ENCODE measurements around the gene RELCH. TPM values are rescaled to one million over a fixed set of nuclear protein-coding genes. Genes with fewer than 3 reads are reported as not detected.

RELCH gene
- total RNA-seq, 2 donors from 2014 or later = 49.0 to 52.5 TPM

DNA sequence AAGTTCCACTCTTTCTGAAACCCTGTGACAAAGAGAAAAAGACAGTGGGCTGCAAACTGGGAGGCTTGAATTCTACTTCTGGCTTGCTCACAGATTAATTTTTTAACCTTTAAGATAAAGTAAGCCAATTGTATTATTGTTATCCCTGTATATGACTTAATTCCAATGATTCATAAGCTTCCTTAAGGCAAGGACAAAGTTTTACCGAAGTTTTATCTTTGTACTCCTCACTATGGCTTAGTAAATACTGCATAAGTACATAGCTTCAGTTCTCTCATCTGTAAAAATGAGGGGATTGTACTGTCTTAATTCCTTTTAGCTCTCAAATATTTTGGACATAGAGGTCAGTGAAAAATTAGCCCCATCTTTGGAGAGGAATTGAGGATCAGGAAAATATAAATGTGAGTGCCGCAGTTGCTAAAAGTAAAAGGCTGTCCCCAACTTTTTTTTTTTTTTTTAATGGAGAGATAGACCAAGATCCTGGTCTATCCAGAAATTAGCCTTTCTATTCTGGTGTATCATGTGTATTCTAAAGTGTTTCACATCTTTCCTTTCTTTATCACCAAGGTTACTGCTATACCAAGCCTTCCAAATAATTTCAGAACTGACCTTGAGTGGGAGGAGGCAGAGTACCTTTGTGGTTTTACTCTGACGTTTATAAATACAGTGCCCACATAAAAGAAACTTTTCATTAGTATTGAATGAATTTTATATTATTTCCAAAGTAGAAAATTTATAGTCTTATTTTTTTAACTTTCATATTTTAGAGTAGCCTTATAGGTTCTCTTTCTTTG is 13.3 kb downstream of the RELCH start:
- DNase-seq = no peak
- no peaks in the 10 kb centered on the region for H3K9me3 ChIP-seq (ENCODE audit: control insufficient read depth, low read length, poor library complexity, severe bottlenecking)
- no peaks in the 10 kb centered on the region for H3K36me3 Mint-ChIP-seq (ENCODE audit: low read depth)
- peak; percentile 37 for ATAC-seq
- no peak overlapping the region for H3K4me3 Mint-ChIP-seq
- peaks cover 45% of the 10 kb centered on the region for H3K4me1 Mint-ChIP-seq
- no peaks in the 10 kb centered on the region for H3K27me3 Mint-ChIP-seq
- no peak overlapping the region for H3K27ac Mint-ChIP-seq

- no peak for DNase-seq
Observed at GRCh38 chr18:62201870-62202269, 14.8 kb downstream of the RELCH start.

DNA sequence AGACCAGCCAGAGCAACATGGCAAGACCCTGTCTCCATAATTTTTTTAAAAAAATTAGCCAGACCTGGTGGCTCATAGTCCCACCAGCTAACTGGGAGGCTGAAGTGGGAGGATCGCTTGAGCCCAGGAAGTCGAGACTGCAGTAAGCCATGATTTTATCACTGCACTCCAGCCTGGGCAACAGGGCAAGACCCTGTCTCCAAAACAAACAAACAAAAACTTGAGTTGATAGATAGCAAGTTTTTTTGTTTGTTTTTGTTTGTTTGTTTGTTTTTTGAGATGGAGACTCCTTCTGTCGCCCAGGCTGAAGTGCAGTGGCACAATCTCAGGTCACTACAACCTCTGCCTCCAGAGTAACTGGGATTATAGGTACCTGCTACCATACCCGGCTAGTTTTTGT is 18.8 kb downstream of the RELCH start:
- ATAC-seq (no peak), DNase-seq (no peak)
- Mint-ChIP-seq H3K4me1 (peaks cover 37% of the 10 kb centered on the region), H3K36me3 (ENCODE audit: low read depth) (peaks cover 2% of the 10 kb centered on the region), H3K4me3 (no peak overlapping the region), H3K27ac (peak overlapping the region; percentile 39), H3K27me3 (no peaks in the 10 kb centered on the region)
- H3K9me3 ChIP-seq (ENCODE audit: control insufficient read depth, low read length, poor library complexity, severe bottlenecking) = no peaks in the 10 kb centered on the region

More at GRCh38 chr18:62201870-62202269, 14.8 kb downstream of the RELCH start:
- H3K4me1 Mint-ChIP-seq = peaks cover 36% of the 10 kb centered on the region
- no peak for ATAC-seq
- no peak overlapping the region for H3K4me3 Mint-ChIP-seq
- H3K36me3 Mint-ChIP-seq (ENCODE audit: low read depth) = no peaks in the 10 kb centered on the region
- no peak overlapping the region for H3K27ac Mint-ChIP-seq
- H3K9me3 ChIP-seq (ENCODE audit: control insufficient read depth, low read length, poor library complexity, severe bottlenecking) = no peaks in the 10 kb centered on the region
- no peaks in the 10 kb centered on the region for H3K27me3 Mint-ChIP-seq

GRCh38 chr18:62206593-62206992 is 19.5 kb downstream of the RELCH start:
- H3K36me3 Mint-ChIP-seq (ENCODE audit: low read depth) = peaks cover 2% of the 10 kb centered on the region
- H3K4me3 Mint-ChIP-seq = no peak overlapping the region
- no peaks in the 10 kb centered on the region for H3K27me3 Mint-ChIP-seq
- DNase-seq (no peak), ATAC-seq (no peak)
- H3K9me3 ChIP-seq (ENCODE audit: control insufficient read depth, low read length, poor library complexity, severe bottlenecking) = no peaks in the 10 kb centered on the region
- H3K4me1 Mint-ChIP-seq = peaks cover 37% of the 10 kb centered on the region
- no peak overlapping the region for H3K27ac Mint-ChIP-seq

DNA sequence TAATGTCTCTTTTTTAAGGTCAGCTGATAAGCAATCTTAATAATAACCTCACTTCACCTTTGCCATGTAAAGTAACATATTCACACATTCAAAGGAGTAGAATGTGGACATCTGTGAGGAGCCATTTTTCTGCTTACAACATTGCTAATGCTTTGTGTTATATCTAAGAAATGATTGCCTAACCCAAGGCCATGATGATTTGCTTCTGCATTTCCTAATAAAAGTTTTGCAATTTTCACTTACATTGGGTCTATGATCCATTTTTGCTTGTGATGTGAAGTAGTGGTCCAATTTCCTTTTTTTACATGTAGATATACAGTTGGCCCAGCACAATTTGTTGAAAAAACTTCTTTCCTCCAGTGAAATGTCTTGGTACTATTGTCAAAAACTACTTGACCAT is 22.0 kb downstream of the RELCH start:
- Mint-ChIP-seq H3K27me3 (no peaks in the 10 kb centered on the region), H3K27ac (no peak overlapping the region), H3K36me3 (ENCODE audit: low read depth) (peaks cover 2% of the 10 kb centered on the region), H3K4me1 (peaks cover 33% of the 10 kb centered on the region), H3K4me3 (no peak overlapping the region)
- DNase-seq (no peak), ATAC-seq (no peak)
- H3K9me3 ChIP-seq (ENCODE audit: control insufficient read depth, low read length, poor library complexity, severe bottlenecking) = no peaks in the 10 kb centered on the region

- H3K27me3 Mint-ChIP-seq = no peaks in the 10 kb centered on the region
Observed at GRCh38 chr18:62210138-62210537, 23.1 kb downstream of the RELCH start.

DNA sequence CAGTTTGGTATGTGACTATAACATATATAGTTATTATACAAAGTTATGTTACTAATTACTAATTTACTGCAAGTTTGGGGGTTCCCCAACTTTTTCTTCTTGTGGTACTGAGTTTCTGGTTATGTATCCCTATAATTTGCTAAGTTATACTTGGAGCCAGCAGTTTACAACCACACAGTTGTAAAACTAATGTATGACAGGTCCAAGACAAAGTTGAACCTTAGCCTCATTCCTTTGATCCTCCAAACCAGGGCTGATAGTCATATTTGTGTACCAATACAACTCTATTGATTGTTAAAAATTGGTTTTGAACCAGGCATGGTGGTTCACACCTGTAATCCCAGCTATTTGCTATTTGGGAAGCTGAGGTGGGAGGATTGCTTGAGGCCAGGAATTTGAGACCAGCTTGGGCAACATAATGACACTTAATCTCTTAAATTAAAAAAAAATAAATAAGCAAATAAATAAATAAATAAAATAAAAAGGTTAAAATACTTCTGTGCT is 24.3 kb downstream of the RELCH start:
- no peak overlapping the region for H3K4me3 Mint-ChIP-seq
- H3K36me3 Mint-ChIP-seq (ENCODE audit: low read depth) = peaks cover 5% of the 10 kb centered on the region
- DNase-seq = no peak
- peaks cover 33% of the 10 kb centered on the region for H3K4me1 Mint-ChIP-seq
- H3K27ac Mint-ChIP-seq = no peak overlapping the region
- no peaks in the 10 kb centered on the region for H3K27me3 Mint-ChIP-seq
- no peak for ATAC-seq
- no peaks in the 10 kb centered on the region for H3K9me3 ChIP-seq (ENCODE audit: control insufficient read depth, low read length, poor library complexity, severe bottlenecking)

More at GRCh38 chr18:62210138-62210537, 23.1 kb downstream of the RELCH start:
- no peak for ATAC-seq
- peaks cover 5% of the 10 kb centered on the region for H3K36me3 Mint-ChIP-seq (ENCODE audit: low read depth)
- H3K27ac Mint-ChIP-seq = no peak overlapping the region
- H3K4me3 Mint-ChIP-seq = no peak overlapping the region
- no peak for DNase-seq
- H3K9me3 ChIP-seq (ENCODE audit: control insufficient read depth, low read length, poor library complexity, severe bottlenecking) = no peaks in the 10 kb centered on the region
- H3K4me1 Mint-ChIP-seq = peaks cover 34% of the 10 kb centered on the region

DNA sequence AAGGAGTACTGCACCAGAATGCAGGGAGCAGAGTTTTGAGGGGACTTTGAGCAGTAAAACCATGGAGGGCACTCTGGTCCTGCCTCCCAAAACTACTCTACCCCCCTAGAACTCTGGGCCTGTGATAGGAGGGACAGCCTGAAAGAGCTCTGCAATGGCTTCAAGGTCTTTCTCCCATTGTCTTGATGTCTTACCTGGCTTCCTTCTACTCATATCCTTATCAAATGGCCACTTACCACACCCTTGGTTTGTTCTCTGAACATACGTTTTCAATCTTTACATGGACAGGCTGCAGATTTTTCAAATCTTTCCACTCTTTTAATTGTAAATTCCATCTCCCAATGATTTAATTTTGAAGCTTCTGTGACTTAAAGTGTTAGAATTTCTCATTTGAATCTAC is 27.7 kb downstream of the RELCH start:
- Mint-ChIP-seq H3K4me1 (peaks cover 17% of the 10 kb centered on the region), H3K27me3 (no peaks in the 10 kb centered on the region), H3K4me3 (no peak overlapping the region), H3K27ac (peak overlapping the region; percentile 6), H3K36me3 (ENCODE audit: low read depth) (peaks cover 5% of the 10 kb centered on the region)
- ATAC-seq (no peak), DNase-seq (no peak)
- no peaks in the 10 kb centered on the region for H3K9me3 ChIP-seq (ENCODE audit: control insufficient read depth, low read length, poor library complexity, severe bottlenecking)

GRCh38 chr18:62224229-62224628 is 37.2 kb downstream of the RELCH start:
- Mint-ChIP-seq H3K4me1 (peaks cover 2% of the 10 kb centered on the region), H3K4me3 (no peak overlapping the region), H3K36me3 (ENCODE audit: low read depth) (peaks cover 3% of the 10 kb centered on the region), H3K27ac (no peak overlapping the region), H3K27me3 (no peaks in the 10 kb centered on the region)
- H3K9me3 ChIP-seq (ENCODE audit: control insufficient read depth, low read length, poor library complexity, severe bottlenecking) = no peaks in the 10 kb centered on the region
- DNase-seq = no peak
- no peak for ATAC-seq

- no peak overlapping the region for H3K27ac Mint-ChIP-seq
- H3K9me3 ChIP-seq (ENCODE audit: control insufficient read depth, low read length, poor library complexity, severe bottlenecking) = no peaks in the 10 kb centered on the region
- ATAC-seq (no peak), DNase-seq (no peak)
- H3K36me3 Mint-ChIP-seq (ENCODE audit: low read depth) = peaks cover 11% of the 10 kb centered on the region
- no peaks in the 10 kb centered on the region for H3K27me3 Mint-ChIP-seq
- no peak overlapping the region for H3K4me3 Mint-ChIP-seq
- H3K4me1 Mint-ChIP-seq = peaks cover 8% of the 10 kb centered on the region
Observed at GRCh38 chr18:62226047-62226446, 39.0 kb downstream of the RELCH start.

GRCh38 chr18:62236252-62236651 is 49.2 kb downstream of the RELCH start:
- H3K9me3 ChIP-seq (ENCODE audit: control insufficient read depth, low read length, poor library complexity, severe bottlenecking) = no peaks in the 10 kb centered on the region
- peak overlapping the region; percentile 1 for H3K27ac Mint-ChIP-seq
- H3K4me1 Mint-ChIP-seq = peaks cover 16% of the 10 kb centered on the region
- H3K27me3 Mint-ChIP-seq = no peaks in the 10 kb centered on the region
- no peak for ATAC-seq
- no peak overlapping the region for H3K4me3 Mint-ChIP-seq
- no peak for DNase-seq
- H3K36me3 Mint-ChIP-seq (ENCODE audit: low read depth) = peaks cover 12% of the 10 kb centered on the region

- H3K27ac Mint-ChIP-seq = no peak overlapping the region
Observed at GRCh38 chr18:62239475-62239874, 52.4 kb downstream of the RELCH start.

GRCh38 chr18:62242955-62243354 is 55.9 kb downstream of the RELCH start:
- no peak for ATAC-seq
- no peaks in the 10 kb centered on the region for H3K36me3 Mint-ChIP-seq (ENCODE audit: low read depth)
- H3K4me3 Mint-ChIP-seq = no peak overlapping the region
- no peaks in the 10 kb centered on the region for H3K9me3 ChIP-seq (ENCODE audit: control insufficient read depth, low read length, poor library complexity, severe bottlenecking)
- H3K27me3 Mint-ChIP-seq = no peaks in the 10 kb centered on the region
- peak overlapping the region; percentile 63 for H3K27ac Mint-ChIP-seq
- no peak for DNase-seq
- peaks cover 2% of the 10 kb centered on the region for H3K4me1 Mint-ChIP-seq

More at GRCh38 chr18:62239475-62239874, 52.4 kb downstream of the RELCH start:
- DNase-seq = no peak
- ATAC-seq = no peak
- Mint-ChIP-seq H3K36me3 (ENCODE audit: low read depth) (peaks cover 8% of the 10 kb centered on the region), H3K4me1 (peaks cover 16% of the 10 kb centered on the region), H3K27me3 (no peaks in the 10 kb centered on the region), H3K4me3 (no peak overlapping the region)
- no peaks in the 10 kb centered on the region for H3K9me3 ChIP-seq (ENCODE audit: control insufficient read depth, low read length, poor library complexity, severe bottlenecking)

- no peak overlapping the region for H3K27ac Mint-ChIP-seq
- no peaks in the 10 kb centered on the region for H3K36me3 Mint-ChIP-seq (ENCODE audit: low read depth)
- DNase-seq (no peak), ATAC-seq (no peak)
- no peaks in the 10 kb centered on the region for H3K9me3 ChIP-seq (ENCODE audit: control insufficient read depth, low read length, poor library complexity, severe bottlenecking)
- no peaks in the 10 kb centered on the region for H3K4me1 Mint-ChIP-seq
- H3K4me3 Mint-ChIP-seq = no peak overlapping the region
- no peaks in the 10 kb centered on the region for H3K27me3 Mint-ChIP-seq
Observed at GRCh38 chr18:62245177-62245576, 58.1 kb downstream of the RELCH start.

All from T-helper 17 cell (primary cell).